ENCODE data around the gene SACM1L.

The SACM1L gene

DNA sequence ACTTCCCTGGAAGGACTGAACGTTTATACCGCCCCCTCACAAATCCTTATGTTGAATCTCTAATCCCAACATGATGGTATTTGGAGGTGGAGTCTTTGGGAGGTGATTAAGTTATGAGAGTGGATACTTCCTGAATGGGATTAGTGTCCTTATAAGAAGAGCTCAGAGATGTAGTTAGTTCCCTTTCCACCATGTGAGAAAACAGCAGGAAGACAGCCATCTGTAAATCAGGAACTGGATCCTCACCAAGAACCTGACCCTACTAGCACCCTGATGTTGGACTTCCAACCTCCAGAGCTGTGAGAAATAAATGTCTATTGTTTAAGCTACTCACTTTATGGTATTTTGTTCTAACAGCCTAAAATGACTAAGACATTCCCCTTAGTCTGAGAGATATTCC lies 33.3 kb upstream of the SACM1L start:
- TF ChIP-seq, protein P1, sequence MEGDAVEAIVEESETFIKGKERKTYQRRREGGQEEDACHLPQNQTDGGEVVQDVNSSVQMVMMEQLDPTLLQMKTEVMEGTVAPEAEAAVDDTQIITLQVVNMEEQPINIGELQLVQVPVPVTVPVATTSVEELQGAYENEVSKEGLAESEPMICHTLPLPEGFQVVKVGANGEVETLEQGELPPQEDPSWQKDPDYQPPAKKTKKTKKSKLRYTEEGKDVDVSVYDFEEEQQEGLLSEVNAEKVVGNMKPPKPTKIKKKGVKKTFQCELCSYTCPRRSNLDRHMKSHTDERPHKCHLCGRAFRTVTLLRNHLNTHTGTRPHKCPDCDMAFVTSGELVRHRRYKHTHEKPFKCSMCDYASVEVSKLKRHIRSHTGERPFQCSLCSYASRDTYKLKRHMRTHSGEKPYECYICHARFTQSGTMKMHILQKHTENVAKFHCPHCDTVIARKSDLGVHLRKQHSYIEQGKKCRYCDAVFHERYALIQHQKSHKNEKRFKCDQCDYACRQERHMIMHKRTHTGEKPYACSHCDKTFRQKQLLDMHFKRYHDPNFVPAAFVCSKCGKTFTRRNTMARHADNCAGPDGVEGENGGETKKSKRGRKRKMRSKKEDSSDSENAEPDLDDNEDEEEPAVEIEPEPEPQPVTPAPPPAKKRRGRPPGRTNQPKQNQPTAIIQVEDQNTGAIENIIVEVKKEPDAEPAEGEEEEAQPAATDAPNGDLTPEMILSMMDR (IDR thresholded peaks at IDR 0.05; ENCODE audit: low read depth, low read length) = no peak
- DNase-seq (ENCODE audit: low read depth, low spot score) = no peak
- in situ Hi-C loops (cut with HindIII; ENCODE audit: low sequenced_read_pairs) = loop anchor here (25.0 kb wide), 1 partner anchor 144 kb away; no protein-coding TSS in a partner anchor
- no peak overlapping the region for H3K4me3 ChIP-seq (ENCODE audit: low read depth, low read length)

DNA sequence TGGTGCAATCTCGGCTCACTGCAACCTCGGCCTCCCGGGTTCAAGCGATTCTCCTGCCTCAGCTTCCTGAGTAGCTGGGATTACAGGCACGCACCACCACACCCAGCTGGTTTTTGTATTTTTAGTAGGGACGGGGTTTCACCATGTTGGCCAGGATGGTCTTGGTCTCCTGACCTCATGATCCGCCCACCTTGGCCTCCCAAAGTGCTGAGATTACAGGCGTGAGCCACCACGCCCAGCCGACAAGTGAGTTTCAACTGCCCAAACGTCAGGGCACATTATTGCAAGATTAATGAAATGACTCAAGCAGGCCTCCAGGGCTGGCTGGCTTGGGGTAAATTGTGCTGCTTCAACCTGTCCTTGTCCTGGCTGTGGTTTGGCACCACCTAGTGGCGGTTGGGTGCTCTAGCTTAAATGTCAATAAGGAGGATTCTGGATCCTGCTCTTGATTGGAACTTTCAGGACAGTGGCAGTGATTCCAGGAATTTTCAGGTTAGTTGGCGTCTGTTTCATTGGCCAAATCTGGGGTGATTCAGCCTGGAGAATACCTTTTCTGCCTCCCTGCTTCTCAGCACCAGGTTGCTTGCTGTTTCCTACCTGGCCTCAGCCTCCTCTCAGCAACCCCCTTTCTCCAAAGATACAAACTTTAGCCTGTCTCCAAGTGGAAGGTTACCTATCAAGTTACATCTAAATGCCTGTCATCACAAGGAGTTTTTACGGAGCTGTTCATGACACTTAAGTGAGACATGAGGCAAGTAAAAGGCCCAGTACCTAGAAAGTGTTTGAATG lies 32.4 kb upstream of the SACM1L start:
- peak; percentile 94 for DNase-seq (ENCODE audit: low read depth, low spot score)
- no peak overlapping the region for H3K4me3 ChIP-seq (ENCODE audit: low read depth, low read length)
- TF ChIP-seq, protein P1 (IDR thresholded peaks at IDR 0.05; ENCODE audit: low read depth, low read length) = peak; percentile 92
- in situ Hi-C loops (cut with HindIII; ENCODE audit: low sequenced_read_pairs) = loop anchor here (25.0 kb wide), 1 partner anchor 144 kb away; no protein-coding TSS in a partner anchor

DNA sequence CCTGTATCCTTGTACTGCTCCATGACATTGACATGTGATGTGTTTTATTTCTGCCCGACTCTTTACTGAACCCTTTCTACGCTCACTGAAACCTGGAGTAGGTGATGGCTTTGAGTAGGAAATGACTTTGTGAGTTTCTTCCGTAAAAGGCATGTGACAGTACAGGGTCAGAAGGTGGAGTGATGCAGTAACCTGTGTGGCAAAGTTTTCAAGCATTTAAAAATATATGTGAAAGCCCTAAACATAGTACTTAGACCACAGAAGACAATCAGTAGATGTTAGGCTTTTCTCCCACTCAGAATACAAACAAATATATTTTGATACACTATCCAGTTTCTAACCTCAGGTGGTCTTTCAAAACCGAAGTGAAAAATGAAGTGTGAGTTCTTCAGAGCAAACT lies 31.3 kb upstream of the SACM1L start:
- in situ Hi-C loops (cut with HindIII; ENCODE audit: low sequenced_read_pairs) = loop anchor here (25.0 kb wide), 1 partner anchor 146 kb away; no protein-coding TSS in a partner anchor
- DNase-seq (ENCODE audit: low read depth, low spot score) = no peak
- H3K4me3 ChIP-seq (ENCODE audit: low read depth, low read length) = no peak overlapping the region
- TF ChIP-seq, protein P1 (IDR thresholded peaks at IDR 0.05; ENCODE audit: low read depth, low read length) = no peak

DNA sequence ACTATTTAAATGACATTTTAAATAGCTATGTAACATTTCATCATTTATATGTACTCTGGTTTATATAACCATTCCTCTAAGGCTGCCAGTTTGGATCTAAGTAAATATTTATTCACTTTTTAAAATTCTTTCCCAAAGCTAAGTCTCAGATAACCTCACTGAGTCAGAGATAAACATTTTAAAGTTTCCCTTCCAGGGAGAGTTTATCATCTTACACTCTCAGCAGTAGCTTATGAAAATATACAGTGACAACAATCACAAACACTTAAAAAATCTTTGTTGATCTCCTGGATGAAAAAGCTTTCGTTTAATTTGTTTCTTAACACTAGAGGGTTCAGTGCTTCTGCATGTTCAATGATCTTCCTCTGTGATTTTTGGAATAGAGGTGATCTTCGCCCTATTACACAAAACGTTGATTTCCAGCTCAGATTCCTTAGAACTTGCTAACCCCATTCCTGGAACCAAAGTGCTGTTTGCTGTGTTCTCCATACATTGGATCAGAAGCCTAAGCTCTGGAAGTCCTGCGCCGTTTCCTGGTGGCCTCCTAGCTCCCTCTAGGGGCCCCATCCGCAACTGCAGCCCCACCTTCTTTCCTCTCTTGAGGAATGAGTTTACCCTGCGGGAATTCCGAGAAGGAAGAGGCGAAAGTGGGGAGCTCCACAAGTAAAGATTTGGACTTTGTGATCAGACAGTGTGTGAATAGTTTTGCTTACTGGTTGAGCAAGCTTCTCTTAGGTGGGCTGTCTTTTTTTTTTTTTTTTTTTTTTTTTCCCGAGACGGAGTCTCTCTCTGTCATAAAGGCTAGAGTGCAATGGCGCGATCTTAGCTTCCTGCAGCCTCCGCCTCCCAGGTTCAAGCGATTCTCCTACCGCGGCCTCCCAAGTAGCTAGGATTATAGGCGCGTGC lies 29.3 kb upstream of the SACM1L start:
- H3K4me3 ChIP-seq (ENCODE audit: low read depth, low read length) = no peak overlapping the region
- peak; percentile 81 for DNase-seq (ENCODE audit: low read depth, low spot score)
- in situ Hi-C loops (cut with HindIII; ENCODE audit: low sequenced_read_pairs) = loop anchor here (25.0 kb wide), 1 partner anchor 148 kb away; no protein-coding TSS in a partner anchor
- TF ChIP-seq, protein P1 (IDR thresholded peaks at IDR 0.05; ENCODE audit: low read depth, low read length) = peak; percentile 98

DNA sequence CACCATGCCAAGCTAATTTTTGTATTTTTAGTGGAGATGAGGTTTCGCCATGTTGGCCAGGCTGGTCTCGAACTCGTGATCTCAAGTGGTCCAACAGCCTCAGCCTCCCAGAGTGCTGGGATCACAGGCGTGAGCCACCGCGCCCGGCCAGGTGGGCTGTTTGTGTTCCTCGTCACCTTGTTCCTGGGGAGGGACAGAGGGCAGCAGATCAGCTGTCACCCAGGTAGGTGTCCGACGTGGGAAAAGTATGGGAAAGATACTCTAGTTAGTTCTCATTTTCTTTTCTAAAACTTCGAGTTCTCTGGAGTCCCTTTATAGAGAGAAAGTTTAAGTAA lies 28.7 kb upstream of the SACM1L start:
- no peak for DNase-seq (ENCODE audit: low read depth, low spot score)
- in situ Hi-C loops (cut with HindIII; ENCODE audit: low sequenced_read_pairs) = loop anchor here (25.0 kb wide), 1 partner anchor 148 kb away; no protein-coding TSS in a partner anchor

DNA sequence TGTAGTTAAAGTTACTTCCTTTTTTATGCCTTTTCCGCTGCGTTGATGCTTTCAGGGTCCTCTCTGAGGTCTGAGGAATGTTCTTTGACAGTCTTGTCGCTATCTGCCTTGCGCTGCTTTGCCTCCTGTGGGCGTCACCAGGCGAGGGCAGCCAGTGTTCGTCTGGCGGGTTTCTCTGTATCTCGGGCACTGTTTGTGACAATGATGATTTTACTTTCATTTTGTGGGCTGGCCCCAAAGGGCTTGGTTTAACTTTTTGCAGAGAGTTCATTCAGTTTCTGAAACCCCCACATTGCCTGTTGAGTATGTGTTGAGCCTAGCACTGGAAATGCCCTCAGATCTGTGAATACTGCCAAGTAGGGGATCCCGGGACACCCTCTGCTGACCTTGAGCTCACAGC lies 24.6 kb upstream of the SACM1L start:
- DNase-seq (ENCODE audit: low read depth, low spot score) = no peak
- in situ Hi-C loops (cut with HindIII; ENCODE audit: low sequenced_read_pairs) = loop anchor here (25.0 kb wide), 1 partner anchor 152 kb away; no protein-coding TSS in a partner anchor
- TF ChIP-seq, protein P1 (IDR thresholded peaks at IDR 0.05; ENCODE audit: low read depth, low read length) = no peak
- no peak overlapping the region for H3K4me3 ChIP-seq (ENCODE audit: low read depth, low read length)

More for the DNA sequence above, 28.7 kb upstream of the SACM1L start:
- TF ChIP-seq, protein P1 (IDR thresholded peaks at IDR 0.05; ENCODE audit: low read depth, low read length) = no peak
- no peak overlapping the region for H3K4me3 ChIP-seq (ENCODE audit: low read depth, low read length)

Measured in astrocyte of the spinal cord (primary cell).